Activated naive CD8-positive, alpha-beta T cell treated with anti-CD3 and anti-CD28 coated beads, Interleukin-2, amount 10 ng/mL, durations not matched to agents 7 days and 5 days (primary cell): ENCODE measurements around the gene SERBP1. TPM values are rescaled to one million over a fixed set of nuclear protein-coding genes. Genes with fewer than 3 reads are reported as not detected.

Source experiments
- ATAC-seq: fragments of 150-1000 bp; cut with Tn5 transposase; one replicate; pipeline ENCODE4 v1.10.0; 2021; ENCODE audit warnings: low read depth, moderate library complexity
- POLR2A ChIA-PET: fragments of 350-600 bp; sonication (Branson Sonifier 250); formaldehyde crosslinking; loops from one replicate; lab custom pipeline; 2021; ENCODE audit warnings: antibody characterized with exemption; lab: Charles Lee
- DNase-seq: peaks from one replicate; pipeline ENCODE4 v3.0.0; 2021
- H3K27ac Mint-ChIP-seq: one replicate; pipeline ENCODE4 v1.8.0; 2022; ENCODE audit warnings: mild to moderate bottlenecking, mixed read lengths
- H3K27me3 Mint-ChIP-seq: one replicate; pipeline ENCODE4 v1.8.0; 2022; ENCODE audit warnings: mild to moderate bottlenecking, moderate library complexity, mixed read lengths
- H3K36me3 Mint-ChIP-seq: one replicate; pipeline ENCODE4 v1.8.0; 2021; ENCODE audit warnings: mild to moderate bottlenecking, mixed read lengths
- H3K4me1 Mint-ChIP-seq: one replicate; pipeline ENCODE4 v1.8.0; 2021; ENCODE audit warnings: mixed read lengths
- H3K4me3 Mint-ChIP-seq: one replicate; pipeline ENCODE4 v1.8.0; 2022; ENCODE audit warnings: mild to moderate bottlenecking, moderate library complexity, mixed read lengths
- H3K9me3 Mint-ChIP-seq: one replicate; pipeline ENCODE4 v1.8.0; 2021; ENCODE audit warnings: mixed read lengths
- total RNA-seq, 2 experiments: library from RNA; stranded (reverse); gene quantifications; one replicate each; pipeline ENCODE4 v1.2.3, GENCODE V29; 2021

Gene SERBP1
- total RNA-seq, 2 experiments from 2014 or later: 219 to 221 TPM

GRCh38 chr1:67390041-67390887 is 39.9 kb downstream of the SERBP1 start:
- H3K27ac Mint-ChIP-seq: no peak overlapping the region
- DNase-seq (no peak), ATAC-seq (no peak)
- POLR2A ChIA-PET: no interaction called here
- peaks cover 2% of the 10 kb centered on the region for H3K4me1 Mint-ChIP-seq
- H3K36me3 Mint-ChIP-seq: peaks cover 34% of the 10 kb centered on the region
- H3K9me3 Mint-ChIP-seq: peaks cover 2% of the 10 kb centered on the region
- H3K27me3 Mint-ChIP-seq: no peaks in the 10 kb centered on the region
- H3K4me3 Mint-ChIP-seq: no peak overlapping the region

- H3K27me3 Mint-ChIP-seq: no peaks in the 10 kb centered on the region
- H3K4me1 Mint-ChIP-seq: no peaks in the 10 kb centered on the region
- H3K9me3 Mint-ChIP-seq: peaks cover 26% of the 10 kb centered on the region
- H3K36me3 Mint-ChIP-seq: peaks cover 75% of the 10 kb centered on the region
- ATAC-seq (no peak), DNase-seq (no peak)
- no peak overlapping the region for H3K27ac Mint-ChIP-seq
- POLR2A ChIA-PET: no interaction called here
- no peak overlapping the region for H3K4me3 Mint-ChIP-seq
Measured at GRCh38 chr1:67383999-67384638, 46.1 kb downstream of the SERBP1 start.

GRCh38 chr1:67382292-67382691 is 47.9 kb downstream of the SERBP1 start:
- no peak overlapping the region for H3K27ac Mint-ChIP-seq
- H3K4me3 Mint-ChIP-seq: no peak overlapping the region
- no peaks in the 10 kb centered on the region for H3K27me3 Mint-ChIP-seq
- no peaks in the 10 kb centered on the region for H3K4me1 Mint-ChIP-seq
- peaks cover 75% of the 10 kb centered on the region for H3K36me3 Mint-ChIP-seq
- POLR2A ChIA-PET: no interaction called here
- DNase-seq: no peak
- H3K9me3 Mint-ChIP-seq: peaks cover 26% of the 10 kb centered on the region
- ATAC-seq: no peak

- no peaks in the 10 kb centered on the region for H3K27me3 Mint-ChIP-seq
- no peak for DNase-seq
- H3K36me3 Mint-ChIP-seq: peaks cover 74% of the 10 kb centered on the region
- peaks cover 4% of the 10 kb centered on the region for H3K4me1 Mint-ChIP-seq
- H3K4me3 Mint-ChIP-seq: no peak overlapping the region
- no peak for ATAC-seq
- POLR2A ChIA-PET: no interaction called here
- H3K27ac Mint-ChIP-seq: no peak overlapping the region
- peaks cover 24% of the 10 kb centered on the region for H3K9me3 Mint-ChIP-seq
Measured at GRCh38 chr1:67381154-67381553, 49.0 kb downstream of the SERBP1 start.

GRCh38 chr1:67377253-67377652 is 52.9 kb downstream of the SERBP1 start:
- POLR2A ChIA-PET: no interaction called here
- H3K36me3 Mint-ChIP-seq: peaks cover 55% of the 10 kb centered on the region
- H3K4me1 Mint-ChIP-seq: peaks cover 4% of the 10 kb centered on the region
- ATAC-seq (no peak), DNase-seq (no peak)
- H3K4me3 Mint-ChIP-seq: no peak overlapping the region
- peaks cover 4% of the 10 kb centered on the region for H3K9me3 Mint-ChIP-seq
- no peaks in the 10 kb centered on the region for H3K27me3 Mint-ChIP-seq
- H3K27ac Mint-ChIP-seq: no peak overlapping the region

- H3K9me3 Mint-ChIP-seq: peaks cover 2% of the 10 kb centered on the region
- peaks cover 50% of the 10 kb centered on the region for H3K36me3 Mint-ChIP-seq
- no peaks in the 10 kb centered on the region for H3K27me3 Mint-ChIP-seq
- POLR2A ChIA-PET: no interaction called here
- H3K4me1 Mint-ChIP-seq: peaks cover 4% of the 10 kb centered on the region
- no peak overlapping the region for H3K4me3 Mint-ChIP-seq
- H3K27ac Mint-ChIP-seq: peak overlapping the region; percentile 10
- ATAC-seq (no peak), DNase-seq (no peak)
Measured at GRCh38 chr1:67376381-67376780, 53.8 kb downstream of the SERBP1 start.

GRCh38 chr1:67372898-67373297 is 57.3 kb downstream of the SERBP1 start:
- Mint-ChIP-seq H3K27ac (no peak overlapping the region), H3K9me3 (no peaks in the 10 kb centered on the region), H3K36me3 (peaks cover 38% of the 10 kb centered on the region), H3K27me3 (no peaks in the 10 kb centered on the region), H3K4me3 (no peak overlapping the region), H3K4me1 (peaks cover 4% of the 10 kb centered on the region)
- DNase-seq: no peak
- POLR2A ChIA-PET: no interaction called here
- ATAC-seq: no peak

GRCh38 chr1:67372136-67372535 is 58.1 kb downstream of the SERBP1 start:
- Mint-ChIP-seq H3K9me3 (no peaks in the 10 kb centered on the region), H3K36me3 (peaks cover 36% of the 10 kb centered on the region), H3K27me3 (no peaks in the 10 kb centered on the region), H3K4me1 (peaks cover 4% of the 10 kb centered on the region), H3K27ac (no peak overlapping the region), H3K4me3 (no peak overlapping the region)
- no peak for DNase-seq
- POLR2A ChIA-PET: interaction anchor here (0.9 kb wide), 1 partner anchor 39 kb away, joined by 3 read pairs; no protein-coding TSS in a partner anchor
- ATAC-seq: no peak

- POLR2A ChIA-PET: interaction anchor here (0.9 kb wide), 1 partner anchor 39 kb away, joined by 3 read pairs; no protein-coding TSS in a partner anchor
- H3K36me3 Mint-ChIP-seq: peaks cover 35% of the 10 kb centered on the region
- H3K9me3 Mint-ChIP-seq: no peaks in the 10 kb centered on the region
- no peak for ATAC-seq
- no peak overlapping the region for H3K27ac Mint-ChIP-seq
- no peak for DNase-seq
- no peak overlapping the region for H3K4me3 Mint-ChIP-seq
- peaks cover 4% of the 10 kb centered on the region for H3K4me1 Mint-ChIP-seq
- H3K27me3 Mint-ChIP-seq: no peaks in the 10 kb centered on the region
Measured at GRCh38 chr1:67371681-67372080, 58.5 kb downstream of the SERBP1 start.

GRCh38 chr1:67371043-67371442 is 59.2 kb downstream of the SERBP1 start:
- POLR2A ChIA-PET: no interaction called here
- Mint-ChIP-seq H3K27me3 (no peaks in the 10 kb centered on the region), H3K9me3 (no peaks in the 10 kb centered on the region), H3K4me3 (no peak overlapping the region), H3K36me3 (peaks cover 28% of the 10 kb centered on the region), H3K27ac (no peak overlapping the region), H3K4me1 (no peaks in the 10 kb centered on the region)
- DNase-seq (no peak), ATAC-seq (no peak)

- no peak overlapping the region for H3K27ac Mint-ChIP-seq
- POLR2A ChIA-PET: interaction anchor here (0.6 kb wide), 1 partner anchor 35 kb away, joined by 3 read pairs; no protein-coding TSS in a partner anchor
- H3K36me3 Mint-ChIP-seq: peaks cover 25% of the 10 kb centered on the region
Measured at GRCh38 chr1:67368046-67368514, 62.1 kb downstream of the SERBP1 start.

GRCh38 chr1:67367370-67368045 is 62.7 kb downstream of the SERBP1 start:
- Mint-ChIP-seq H3K27ac (no peak overlapping the region), H3K4me3 (no peak overlapping the region), H3K9me3 (no peaks in the 10 kb centered on the region), H3K36me3 (peaks cover 25% of the 10 kb centered on the region), H3K4me1 (no peaks in the 10 kb centered on the region), H3K27me3 (no peaks in the 10 kb centered on the region)
- no peak for ATAC-seq
- no peak for DNase-seq
- POLR2A ChIA-PET: interaction anchor here (0.6 kb wide), 1 partner anchor 35 kb away, joined by 3 read pairs; no protein-coding TSS in a partner anchor

More at GRCh38 chr1:67368046-67368514, 62.1 kb downstream of the SERBP1 start:
- Mint-ChIP-seq H3K27me3 (no peaks in the 10 kb centered on the region), H3K4me3 (no peak overlapping the region), H3K9me3 (no peaks in the 10 kb centered on the region), H3K4me1 (no peaks in the 10 kb centered on the region)
- DNase-seq (no peak), ATAC-seq (no peak)

GRCh38 chr1:67361641-67362040 is 68.6 kb downstream of the SERBP1 start:
- DNase-seq (no peak), ATAC-seq (no peak)
- POLR2A ChIA-PET: no interaction called here
- Mint-ChIP-seq H3K27ac (no peak overlapping the region), H3K36me3 (peaks cover 26% of the 10 kb centered on the region), H3K9me3 (no peaks in the 10 kb centered on the region), H3K4me3 (no peak overlapping the region), H3K27me3 (no peaks in the 10 kb centered on the region), H3K4me1 (peaks cover 12% of the 10 kb centered on the region)
